Measurements from ENCODE around the gene THSD4. TPM values are rescaled to one million over a fixed set of nuclear protein-coding genes. Genes with fewer than 3 reads are reported as not detected.
A peak's percentile ranks its signal among the peaks of the same experiment; 100 is the strongest.
"Not testable (repeated sequence)": the region's sequence is repeated elsewhere in the genome, so short reads cannot be mapped to it uniquely, and the experiment has no call there.

Gene THSD4
- total and polyA plus RNA-seq, 7 donors: 0.21 to 3.1 (median 1.8) TPM

GRCh38 chr15:71362987-71363968, 248.0 kb downstream of the THSD4 start:
- Histone ChIP-seq H3K27me3 (ENCODE audit: insufficient read depth in 3 of 3, low read length in 2 of 3) (no peaks in the 10 kb centered on the region), H3K9me3 (no peaks in the 10 kb centered on the region), H3K4me3 (no peak overlapping the region), H3K4me1 (no peaks in the 10 kb centered on the region), H3K27ac (no peak overlapping the region), H3K36me3 (ENCODE audit: insufficient read depth in 1 of 2, low read depth in 1 of 2) (no peaks in the 10 kb centered on the region)
- intact Hi-C loops (cut with DNase I): no loop called here
- TF ChIP-seq CTCF (IDR thresholded peaks at IDR 0.05): no peak
- DNase-seq: no peak
- WGBS, 3 donors: 91 to 92% (median 91%) methylated on average over 11 of the region's 11 CpGs
- no peak for ATAC-seq

GRCh38 chr15:71364117-71364584, 248.9 kb downstream of the THSD4 start:
- no peaks in the 10 kb centered on the region for H3K9me3 ChIP-seq
- no peaks in the 10 kb centered on the region for H3K36me3 ChIP-seq (ENCODE audit: insufficient read depth in 1 of 2, low read depth in 1 of 2)
- peak in 1 of 4 donors; percentile 55 for ATAC-seq
- intact Hi-C loops (cut with DNase I): no loop called here
- 87 to 89% (median 89%) methylated on average over 5 of the region's 5 CpGs for WGBS, 3 donors
- no peaks in the 10 kb centered on the region for H3K4me1 ChIP-seq
- no peak for DNase-seq
- H3K4me3 ChIP-seq: no peak overlapping the region
- H3K27me3 ChIP-seq (ENCODE audit: insufficient read depth in 3 of 3, low read length in 2 of 3): no peaks in the 10 kb centered on the region
- no peak overlapping the region for H3K27ac ChIP-seq
- TF ChIP-seq CTCF (IDR thresholded peaks at IDR 0.05): no peak

GRCh38 chr15:71366522-71366921, 251.3 kb downstream of the THSD4 start:
- Histone ChIP-seq H3K9me3 (no peaks in the 10 kb centered on the region), H3K27me3 (ENCODE audit: insufficient read depth in 3 of 3, low read length in 2 of 3) (no peaks in the 10 kb centered on the region), H3K36me3 (ENCODE audit: insufficient read depth in 1 of 2, low read depth in 1 of 2) (no peaks in the 10 kb centered on the region), H3K27ac (no peak overlapping the region), H3K4me1 (no peaks in the 10 kb centered on the region), H3K4me3 (no peak overlapping the region)
- 85 to 95% (median 90%) methylated on average over 4 of the region's 4 CpGs for WGBS, 3 donors
- no peak for DNase-seq
- intact Hi-C loops (cut with DNase I): no loop called here
- ATAC-seq: no peak
- TF ChIP-seq CTCF (IDR thresholded peaks at IDR 0.05): no peak

GRCh38 chr15:71366926-71367325, 251.7 kb downstream of the THSD4 start:
- H3K27ac ChIP-seq: no peak overlapping the region
- no peak for ATAC-seq

GRCh38 chr15:71367737-71368136, 252.5 kb downstream of the THSD4 start:
- ATAC-seq; DNase-seq; H3K9me3 ChIP-seq; H3K27me3 ChIP-seq (ENCODE audit: insufficient read depth in 3 of 3, low read length in 2 of 3); H3K4me1 ChIP-seq; H3K36me3 ChIP-seq (ENCODE audit: insufficient read depth in 1 of 2, low read depth in 1 of 2); intact Hi-C loops (cut with DNase I); H3K27ac ChIP-seq; H3K4me3 ChIP-seq: not testable (repeated sequence)
- WGBS, 3 donors: no CpG with 5 or more reads among the region's 1 CpG

More at GRCh38 chr15:71366926-71367325, 251.7 kb downstream of the THSD4 start:
- TF ChIP-seq CTCF (IDR thresholded peaks at IDR 0.05): no peak
- DNase-seq: no peak
- Histone ChIP-seq H3K9me3 (no peaks in the 10 kb centered on the region), H3K4me3 (no peak overlapping the region), H3K4me1 (no peaks in the 10 kb centered on the region), H3K36me3 (ENCODE audit: insufficient read depth in 1 of 2, low read depth in 1 of 2) (no peaks in the 10 kb centered on the region), H3K27me3 (ENCODE audit: insufficient read depth in 3 of 3, low read length in 2 of 3) (no peaks in the 10 kb centered on the region)
- intact Hi-C loops (cut with DNase I): no loop called here
- WGBS, 3 donors: 41 to 60% (median 58%) methylated on average over 3 of the region's 3 CpGs

GRCh38 chr15:71372769-71373168, 257.5 kb downstream of the THSD4 start:
- H3K9me3 ChIP-seq; H3K4me3 ChIP-seq; H3K27ac ChIP-seq; H3K36me3 ChIP-seq (ENCODE audit: insufficient read depth in 1 of 2, low read depth in 1 of 2); ATAC-seq; intact Hi-C loops (cut with DNase I); H3K4me1 ChIP-seq; H3K27me3 ChIP-seq (ENCODE audit: insufficient read depth in 3 of 3, low read length in 2 of 3); DNase-seq: not testable (repeated sequence)
- WGBS, 3 donors: 72 to 82% (median 76%) methylated on average over 7 of the region's 7 CpGs
